HG03066 (cell line): Measurements from ENCODE around the gene NOX5.
"Not testable (repeated sequence)": the region's sequence is repeated elsewhere in the genome, so short reads cannot be mapped to it uniquely, and the experiment has no call there.

Experiments
- ATAC-seq: cut with Tn5 transposase; IDR thresholded peaks from one replicate; pipeline ENCODE4 v1.9.1; 2021; ENCODE audit warnings: low read depth; ENCODE audit not compliant: unreplicated experiment

Gene NOX5

GRCh38 chr15:69049976-69050375, 35.5 kb downstream of the NOX5 start:
- ATAC-seq, result no peak

GRCh38 chr15:69055251-69055650, 40.8 kb downstream of the NOX5 start:
- no peak for ATAC-seq

GRCh38 chr15:69056365-69056764, 41.9 kb downstream of the NOX5 start:
- ATAC-seq, result no peak

- ATAC-seq, result no peak
Measured at GRCh38 chr15:69058830-69059556, 44.5 kb downstream of the NOX5 start.

- no peak for ATAC-seq
Measured at GRCh38 chr15:69059557-69059943, 45.1 kb downstream of the NOX5 start.

GRCh38 chr15:69060041-69060481, 45.6 kb downstream of the NOX5 start:
- no peak for ATAC-seq

- ATAC-seq, result no peak
Measured at GRCh38 chr15:69060744-69061143, 46.2 kb downstream of the NOX5 start.

GRCh38 chr15:69061414-69061842, 46.9 kb downstream of the NOX5 start:
- ATAC-seq, result no peak

- ATAC-seq, result no peak
Measured at GRCh38 chr15:69064649-69065048, 50.2 kb downstream of the NOX5 start.

GRCh38 chr15:69066007-69066995, 51.8 kb downstream of the NOX5 start:
- no peak for ATAC-seq

GRCh38 chr15:69067296-69067695, 52.8 kb downstream of the NOX5 start:
- no peak for ATAC-seq

- ATAC-seq, result no peak
Measured at GRCh38 chr15:69068157-69068556, 53.7 kb downstream of the NOX5 start.

GRCh38 chr15:69069290-69069689, 54.8 kb downstream of the NOX5 start:
- ATAC-seq, result not testable (repeated sequence)

GRCh38 chr15:69069996-69070395, 55.5 kb downstream of the NOX5 start:
- ATAC-seq, result no peak

- no peak for ATAC-seq
Measured at GRCh38 chr15:69070396-69070795, 55.9 kb downstream of the NOX5 start.

- no peak for ATAC-seq
Measured at GRCh38 chr15:69071260-69071659, 56.8 kb downstream of the NOX5 start.

- ATAC-seq, result no peak
Measured at GRCh38 chr15:69072906-69073305, 58.4 kb downstream of the NOX5 start.

GRCh38 chr15:69074001-69074842, 59.7 kb downstream of the NOX5 start:
- ATAC-seq, result no peak

GRCh38 chr15:69074843-69075224, 60.3 kb downstream of the NOX5 start:
- ATAC-seq, result no peak

- ATAC-seq, result no peak
Measured at GRCh38 chr15:69075440-69075839, 60.9 kb downstream of the NOX5 start.

GRCh38 chr15:69076756-69077155, 62.3 kb downstream of the NOX5 start:
- ATAC-seq, result no peak
